HCT116 (cell line): ENCODE results near the gene FBN1. TPM values are rescaled to one million over a fixed set of nuclear protein-coding genes. Genes with fewer than 3 reads are reported as not detected.

Experiments used
- ATAC-seq: fragments of 200-7000 bp; cut with Tn5 transposase; 2 replicates; pipeline ENCODE4 v1.9.1; 2020; ENCODE audit warnings: mild to moderate bottlenecking, moderate library complexity
- BruUV-seq: library from RNA; stranded (reverse); fragments of 400-500 nt; replicated peaks from 2 replicates; lab custom pipeline; 2021; lab: Mats Ljungman, UMichigan
- CTCF ChIA-PET: fragments of 300-600 bp; sonication (Branson Sonifier 250); formaldehyde crosslinking; loops from one replicate; lab custom pipeline; 2021; ENCODE audit warnings: antibody characterized with exemption; lab: Charles Lee
- POLR2A ChIA-PET: fragments of 300-600, 350-600 bp; sonication (Branson Sonifier 250); formaldehyde crosslinking; loops from one replicate; lab custom pipeline; 2021; ENCODE audit warnings: antibody characterized with exemption; lab: Charles Lee
- RAD21 ChIA-PET, 2 experiments: fragments of 300-600 bp; sonication (Branson Sonifier 250); formaldehyde crosslinking; loops; one replicate each; lab custom pipeline; 2023; ENCODE audit warnings: low total read pairs in 2 of 2; ENCODE audit not compliant: uncharacterized antibody in 2 of 2, unreplicated experiment in 2 of 2, low non-redundant PET in 1 of 2; lab: Charles Lee
- DNase-seq: peaks from one replicate; pipeline ENCODE4 v3.0.0-alpha.2; 2010; ENCODE audit warnings: low read depth, low spot score
- H2AFZ ChIP-seq: fragments of 200-600 bp; shearing (Covaris generic), sonication (generic); 2 replicates; pipeline ENCODE4 v1.6.1; 2017; ENCODE audit warnings: low read depth, mixed run types, mixed read lengths, antibody characterized with exemption, low read length; ENCODE audit not compliant: poor library complexity, severe bottlenecking
- H3K27ac ChIP-seq: 2 replicates; pipeline ENCODE4 v1.5.1; 2012; ENCODE audit warnings: low read depth, low read length
- H3K27me3 ChIP-seq: fragments of 200-600 bp; sonication (generic); 2 replicates; pipeline ENCODE4 v1.6.1; 2016; ENCODE audit warnings: mixed run types, low read length, mixed read lengths; ENCODE audit not compliant: insufficient read depth
- H3K36me3 ChIP-seq, 2 experiments: fragments of 200-500 bp in 1 of 2; fragments of 200-600 bp in 1 of 2; sonication (Bioruptor generic) in 1 of 2; sonication (generic) in 1 of 2; 2 replicates each; pipeline versions ENCODE4 v1.5.1 to v1.6.1; 2014 to 2016; ENCODE audit warnings: low read length in 2 of 2, inconsistent platforms in 1 of 2, mixed read lengths in 1 of 2, mixed run types in 1 of 2; ENCODE audit not compliant: insufficient read depth in 2 of 2, control insufficient read depth in 1 of 2
- H3K4me1 ChIP-seq, 2 experiments: fragments of 200-600 bp in 1 of 2; sonication (generic) in 1 of 2; 2 replicates each; pipeline versions ENCODE4 v1.5.1 to v1.6.1; 2012 to 2017; ENCODE audit warnings: low read length in 2 of 2, inconsistent platforms in 1 of 2, mild to moderate bottlenecking in 1 of 2, mixed read lengths in 1 of 2, mixed run types in 1 of 2, moderate library complexity in 1 of 2; ENCODE audit not compliant: insufficient read depth in 2 of 2, control insufficient read depth in 1 of 2
- H3K4me2 ChIP-seq: fragments of 200-600 bp; sonication (generic); 2 replicates; pipeline ENCODE4 v1.6.1; 2017; ENCODE audit warnings: mixed run types, low read length, mixed read lengths
- H3K4me3 ChIP-seq, 2 experiments: fragments of 200-600 bp in 1 of 2; sonication (generic) in 1 of 2; replicated peaks in 1 of 2; 2 replicates each; pipeline ENCODE4 v1.5.1; 2011 to 2016; ENCODE audit warnings: low read length in 2 of 2, control low read depth in 1 of 2, low read depth in 1 of 2, mild to moderate bottlenecking in 1 of 2, mixed read lengths in 1 of 2, mixed run types in 1 of 2
- H3K79me2 ChIP-seq: fragments of 200-600 bp; sonication (generic); 2 replicates; pipeline ENCODE4 v1.6.1; 2017; ENCODE audit warnings: mild to moderate bottlenecking, mixed run types, low read length, moderate library complexity, mixed read lengths; ENCODE audit not compliant: insufficient read depth
- H3K9ac ChIP-seq: fragments of 200-600 bp; sonication (generic); 2 replicates; pipeline ENCODE4 v1.6.1; 2016; ENCODE audit warnings: low read length, mixed read lengths
- H3K9me2 ChIP-seq: fragments of 200-600 bp; sonication (generic), shearing (Covaris generic); 2 replicates; pipeline ENCODE4 v1.6.1; 2017; ENCODE audit warnings: mixed run types, mild to moderate bottlenecking, moderate library complexity; ENCODE audit not compliant: insufficient read depth
- H3K9me3 ChIP-seq, 2 experiments: fragments of 200-500 bp in 1 of 2; fragments of 200-600 bp in 1 of 2; sonication (Bioruptor generic) in 1 of 2; sonication (generic) in 1 of 2; 2 replicates each; pipeline ENCODE4 v1.6.1; 2014 to 2017; ENCODE audit warnings: low read length in 2 of 2, mixed read lengths in 2 of 2, inconsistent platforms in 1 of 2, low read depth in 1 of 2, mild to moderate bottlenecking in 1 of 2, mixed run types in 1 of 2, moderate library complexity in 1 of 2; ENCODE audit not compliant: control insufficient read depth in 1 of 2, insufficient read depth in 1 of 2
- H4K20me1 ChIP-seq: fragments of 200-600 bp; sonication (generic), shearing (Covaris generic); 2 replicates; pipeline ENCODE4 v1.6.1; 2017; ENCODE audit warnings: mixed run types, mild to moderate bottlenecking, moderate library complexity; ENCODE audit not compliant: insufficient read depth
- EGR1 ChIP-seq: IDR thresholded peaks from 2 replicates; pipeline ENCODE4 v1.6.1; 2012; ENCODE audit warnings: low read depth
- EZH2phosphoT487 ChIP-seq: fragments of 200-600 bp; IDR thresholded peaks from 2 replicates; pipeline ENCODE4 v1.6.1; 2018; ENCODE audit warnings: antibody characterized with exemption, borderline replicate concordance
- FOSL1 ChIP-seq: IDR thresholded peaks from 2 replicates; pipeline ENCODE4 v1.6.1; 2012; ENCODE audit warnings: low read depth
- JUND ChIP-seq: IDR thresholded peaks from 2 replicates; pipeline ENCODE4 v1.6.1; 2012
- RAD21 ChIP-seq: IDR thresholded peaks from 2 replicates; pipeline ENCODE4 v1.6.1; 2012; ENCODE audit warnings: low read depth, mild to moderate bottlenecking
- REST ChIP-seq: IDR thresholded peaks from 2 replicates; pipeline ENCODE4 v1.6.1; 2012; ENCODE audit warnings: low read depth
- SIN3A ChIP-seq: IDR thresholded peaks from 2 replicates; pipeline ENCODE4 v1.6.1; 2012; ENCODE audit warnings: low read depth
- SRF ChIP-seq: IDR thresholded peaks from 2 replicates; pipeline ENCODE4 v1.6.1; 2012; ENCODE audit warnings: low read depth
- YY1 ChIP-seq: IDR thresholded peaks from 2 replicates; pipeline ENCODE4 v1.6.1; 2011; ENCODE audit warnings: low read length, low read depth, moderate library complexity, mild to moderate bottlenecking; ENCODE audit not compliant: insufficient replicate concordance; ENCODE audit errors: extremely low read depth
- intact Hi-C: fragments of 100-400 bp; cut with micrococcal nuclease; formaldehyde crosslinking; loops from 2 replicates; pipeline ENCODE4 v1.10.0; 2022
- total RNA-seq: library from RNA; stranded (reverse); gene quantifications from one replicate; pipeline ENCODE4 v1.2.1, GENCODE V29; 2021; ENCODE audit not compliant: unreplicated experiment

Gene FBN1
- total RNA-seq, 1 experiment from 2014 or later = 1.7 TPM

GRCh38 chr15:48558226-48558625 is 87.3 kb downstream of the FBN1 start (continued):
- TF ChIP-seq JUND (no peak), SRF (no peak), REST (no peak), YY1 (no peak), FOSL1 (no peak), RAD21 (no peak), EGR1 (no peak)

DNA sequence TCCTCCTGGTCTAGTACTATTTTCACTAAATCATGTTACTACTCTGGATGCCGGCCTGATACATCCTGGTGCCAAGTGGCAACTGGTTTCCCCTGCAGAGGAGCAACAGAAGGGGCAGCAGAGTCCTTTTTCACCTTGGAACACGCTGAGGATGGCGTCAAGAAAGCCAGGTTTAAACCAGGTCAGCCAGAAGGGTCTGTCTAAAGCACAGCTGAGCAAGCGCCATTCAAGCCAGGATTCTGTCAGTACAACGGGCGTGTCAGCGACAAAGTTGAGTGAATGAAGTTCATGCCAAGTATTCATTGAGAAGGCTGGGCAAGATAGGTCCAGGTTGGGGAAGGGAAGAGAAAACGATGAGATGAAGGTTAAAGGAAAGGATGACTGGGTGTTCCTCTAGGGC is 88.2 kb downstream of the FBN1 start:
- Histone ChIP-seq H3K27ac (no peak overlapping the region), H3K9me3 (no peaks in the 10 kb centered on the region), H3K9me2 (no peaks in the 10 kb centered on the region), H3K27me3 (no peaks in the 10 kb centered on the region), H3K79me2 (no peaks in the 10 kb centered on the region), H2AFZ (no peak overlapping the region), H3K4me3 (no peak overlapping the region), H3K36me3 (no peaks in the 10 kb centered on the region), H3K4me1 (no peaks in the 10 kb centered on the region), H3K9ac (no peak overlapping the region)
- ChIA-PET POLR2A (no interaction called here), RAD21 (no interaction called here), CTCF (no interaction called here)
- ATAC-seq (no peak), DNase-seq (no peak)
- intact Hi-C loops = no loop called here
- no TSS peak for BruUV-seq
- TF ChIP-seq EZH2phosphoT487 (no peak), SIN3A (no peak)
- TF ChIP-seq, all 23 proteins: peak for 0
- Histone ChIP-seq H4K20me1 (no peaks in the 10 kb centered on the region), H3K4me2 (no peak overlapping the region)
